Ramos (cell line): Measurements from ENCODE around the gene ADGRV1.

Experiments used
- in situ Hi-C: fragments of 300-500 bp; cut with MboI; formaldehyde crosslinking; loops from one replicate; pipeline ENCODE4 v1.14.3; 2022; ENCODE audit warnings: low sequenced_read_pairs; ENCODE audit not compliant: unreplicated experiment

The ADGRV1 gene

DNA sequence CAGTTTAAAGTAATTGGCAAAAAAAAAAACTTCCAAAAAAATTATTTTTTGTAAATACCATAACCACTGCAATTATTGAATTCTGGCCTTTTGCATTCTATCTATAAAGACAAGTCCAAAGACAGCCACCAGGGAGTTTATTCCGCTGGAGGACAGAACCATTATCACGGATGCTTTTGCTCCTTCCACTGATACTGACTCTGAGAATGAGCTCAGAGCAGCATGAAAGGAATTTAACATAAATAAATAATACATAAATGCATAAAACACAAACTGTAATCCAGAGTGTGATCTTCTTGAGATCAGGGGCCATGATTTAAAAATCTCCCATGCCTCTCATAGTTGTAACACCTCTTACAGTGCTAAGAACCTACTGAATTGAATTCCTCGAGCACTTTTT is 559.8 kb downstream of the ADGRV1 start:
- in situ Hi-C loops = no loop called here

DNA sequence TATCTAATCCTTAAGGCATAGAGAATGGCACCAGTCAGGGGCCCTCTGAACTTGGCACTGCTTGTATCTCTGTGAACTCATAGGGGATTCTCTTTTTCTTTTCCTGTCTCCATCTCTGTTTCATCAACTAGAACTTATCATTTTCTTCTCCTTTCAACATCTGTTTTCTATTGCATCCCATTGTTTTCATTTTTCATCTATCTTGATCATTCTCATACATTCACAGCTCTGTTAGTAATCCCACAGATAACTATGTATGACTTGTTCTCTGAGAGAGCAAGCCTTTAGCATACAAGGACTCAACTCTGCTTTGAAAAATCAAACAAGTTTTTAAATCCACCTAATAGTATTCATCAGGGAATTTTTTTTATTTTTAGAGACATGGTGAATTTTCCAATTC is 560.2 kb downstream of the ADGRV1 start:
- in situ Hi-C loops = no loop called here

DNA sequence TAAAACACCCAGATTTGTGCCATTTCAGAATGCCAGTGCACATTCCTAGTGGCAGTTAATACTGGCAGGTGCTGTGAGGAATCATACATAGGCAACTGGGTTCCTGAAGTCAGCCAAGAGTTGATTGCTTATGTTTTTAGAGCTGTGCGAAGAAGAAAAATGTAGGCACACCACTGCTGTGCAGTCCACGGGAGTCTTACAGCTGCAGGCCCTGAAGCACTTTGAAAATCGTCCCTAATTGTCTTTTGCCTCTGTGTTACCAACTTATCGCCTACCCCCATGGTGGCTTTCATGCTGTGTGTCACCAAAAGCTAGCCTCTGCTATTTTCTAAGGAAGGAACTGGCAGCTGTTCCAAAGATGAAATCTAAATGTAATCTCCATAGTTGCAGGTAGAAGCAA is 560.6 kb downstream of the ADGRV1 start:
- in situ Hi-C loops = no loop called here

DNA sequence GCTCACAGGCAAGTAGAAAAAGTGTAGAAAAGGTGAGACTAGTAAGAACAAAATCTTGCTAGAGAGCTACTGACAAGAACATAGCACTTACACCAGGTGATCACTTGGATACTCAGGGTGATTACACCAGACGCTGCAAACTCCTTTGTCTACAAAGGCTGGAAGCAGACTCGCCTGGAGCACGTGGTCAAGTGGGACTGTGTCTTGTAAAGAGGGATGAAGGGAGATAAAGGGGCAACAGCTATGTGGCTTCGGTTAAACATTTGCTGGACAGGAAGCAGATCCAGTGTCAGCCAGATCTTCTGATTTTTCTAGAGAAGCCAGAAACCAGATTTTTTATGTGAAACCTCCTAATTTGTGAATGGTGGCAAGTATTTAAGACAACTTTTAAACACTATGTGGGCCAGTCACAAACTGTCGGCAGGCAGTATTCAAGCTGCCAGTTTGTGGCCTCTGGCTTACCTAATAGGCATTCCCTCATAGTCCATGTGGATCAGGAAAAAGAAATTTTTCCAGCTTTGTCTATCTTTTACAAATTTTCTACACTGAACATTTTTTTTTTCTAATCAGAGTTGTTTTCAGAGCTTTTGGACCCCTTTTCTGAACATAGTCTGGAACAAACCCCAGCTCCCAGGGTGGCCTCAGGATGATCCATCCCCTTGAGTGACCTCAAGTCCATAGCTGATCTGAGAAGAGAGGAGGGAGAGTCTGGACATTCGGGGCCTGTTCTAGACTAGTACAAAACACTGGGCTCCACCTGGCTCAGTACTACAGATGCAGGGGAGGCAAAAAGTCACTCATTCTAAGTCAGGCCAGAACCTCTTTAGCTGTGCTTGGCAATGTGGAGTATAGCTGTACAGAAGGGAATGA is 561.6 kb downstream of the ADGRV1 start:
- in situ Hi-C loops = no loop called here

DNA sequence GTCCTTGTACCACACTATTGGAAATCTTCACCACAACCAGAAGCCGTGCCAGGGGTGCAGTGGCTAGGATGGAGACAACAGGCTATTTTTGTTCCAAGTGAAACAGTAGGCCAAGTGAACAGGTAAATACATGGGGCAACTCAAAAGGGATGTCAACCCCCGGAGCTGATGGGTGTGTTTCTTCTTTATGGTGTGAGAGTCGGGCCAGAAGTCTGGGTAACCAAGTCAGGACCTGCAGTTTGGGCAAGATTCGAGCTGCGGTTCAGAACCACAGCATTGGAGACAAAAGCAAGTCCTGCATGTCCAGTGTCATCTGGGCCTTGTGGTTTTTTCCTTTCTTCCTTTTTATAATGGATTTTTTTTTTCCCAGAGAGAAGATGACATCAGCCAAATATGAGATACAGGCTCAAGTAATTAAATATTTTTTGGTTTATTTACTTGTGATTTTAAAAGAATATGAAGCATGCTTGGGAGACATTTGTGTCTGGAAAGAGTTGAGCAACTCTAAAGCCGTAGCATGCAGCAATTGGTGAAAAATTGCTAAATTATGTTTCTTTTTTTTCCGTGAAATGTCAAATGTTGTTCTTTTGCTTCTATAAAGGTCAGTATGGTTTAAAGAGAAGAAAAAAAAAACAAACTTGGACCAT is 562.9 kb downstream of the ADGRV1 start:
- in situ Hi-C loops = no loop called here

DNA sequence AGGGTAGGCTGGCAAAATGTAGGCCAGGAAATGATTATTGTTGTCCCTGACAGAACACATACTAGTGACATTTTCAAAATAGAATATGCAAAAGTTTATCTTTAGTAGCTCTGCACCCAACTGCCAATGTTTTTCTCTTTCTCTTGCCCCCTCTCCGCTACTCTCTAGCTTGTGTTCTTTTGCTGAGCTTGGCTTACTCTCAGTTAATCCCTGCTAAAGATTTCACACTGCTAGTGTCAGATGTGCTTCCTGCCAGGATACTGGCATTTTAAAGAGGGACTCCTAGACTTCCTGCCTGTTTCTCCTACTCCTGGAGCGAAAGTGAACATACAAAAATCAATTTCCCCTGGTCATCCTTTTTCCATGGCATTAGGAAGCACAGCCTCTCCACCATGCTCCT is 564.1 kb downstream of the ADGRV1 start:
- in situ Hi-C loops = no loop called here

DNA sequence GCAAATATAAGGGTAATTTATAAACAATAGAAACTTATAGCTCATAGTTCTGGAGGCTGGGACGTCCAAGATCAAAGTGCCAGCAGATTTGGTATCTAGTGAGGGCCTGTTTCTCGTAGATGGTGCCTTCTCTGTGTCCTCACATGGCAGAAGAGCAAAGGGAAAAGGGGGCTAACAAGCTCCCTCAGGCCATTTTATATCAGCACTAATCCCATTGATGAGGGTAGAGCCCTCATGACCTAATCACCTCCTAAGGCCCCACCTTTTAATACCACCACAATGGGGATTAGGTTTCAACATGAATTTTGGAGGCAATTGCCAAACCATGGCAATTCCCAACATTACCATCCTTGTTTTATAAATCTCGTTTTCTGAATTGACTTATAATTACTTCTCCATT is 564.7 kb downstream of the ADGRV1 start:
- in situ Hi-C loops = no loop called here

DNA sequence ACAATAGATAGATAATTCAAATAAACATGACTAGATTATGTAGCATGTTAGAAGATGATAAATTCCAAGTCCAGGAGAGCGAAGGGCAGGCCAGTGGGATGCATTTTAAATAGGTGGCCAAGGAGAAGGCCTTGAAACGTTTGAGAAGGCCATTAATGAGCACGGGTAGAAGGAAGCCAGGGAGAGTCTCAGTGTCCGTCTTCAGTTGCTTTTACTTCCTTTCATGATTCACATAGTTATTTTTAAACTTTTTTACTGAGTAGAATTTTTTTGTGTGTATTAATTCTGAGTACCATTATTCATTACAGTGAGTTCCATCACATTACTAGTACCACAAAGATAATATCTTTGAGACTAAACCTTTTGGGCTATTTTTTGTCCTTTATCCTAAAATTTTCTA is 565.3 kb downstream of the ADGRV1 start:
- in situ Hi-C loops = no loop called here

DNA sequence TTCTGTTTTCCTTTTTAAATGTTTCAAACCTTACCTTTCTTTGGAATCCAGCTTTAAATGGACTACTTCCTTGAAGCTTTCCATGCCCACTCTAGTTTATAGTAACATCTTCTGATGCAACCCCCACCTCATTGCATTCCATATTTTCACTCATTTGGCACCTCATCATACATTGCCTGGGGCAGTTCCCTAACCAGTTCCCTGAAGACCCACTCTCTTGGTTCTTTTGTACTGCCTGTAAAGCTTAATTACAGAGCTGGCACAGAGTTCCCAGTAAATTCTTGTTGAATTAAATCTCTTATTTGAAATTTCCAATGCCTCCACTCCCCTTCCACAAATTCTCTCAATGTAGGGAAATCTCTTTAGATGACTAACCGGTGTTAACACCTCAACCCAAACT is 567.3 kb downstream of the ADGRV1 start:
- in situ Hi-C loops = no loop called here

DNA sequence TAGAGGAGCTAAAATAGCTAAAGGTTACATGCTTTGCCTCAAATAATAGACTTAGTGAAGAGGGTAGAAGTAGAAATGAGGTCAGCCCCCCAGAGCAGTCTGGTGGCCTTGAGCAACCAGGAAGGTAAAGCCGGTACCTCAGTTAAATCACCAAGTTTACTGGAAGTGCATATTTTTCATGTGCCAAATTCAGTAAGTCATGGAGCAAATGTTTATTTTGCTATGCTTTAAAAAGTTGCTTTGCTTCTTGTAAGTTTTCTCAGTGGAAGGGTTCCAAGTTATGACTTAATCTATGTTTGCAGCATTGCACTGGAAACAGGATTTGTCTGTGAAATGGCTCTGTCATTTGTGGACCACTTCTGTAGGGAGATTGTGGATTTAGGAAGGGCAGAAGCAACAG is 567.9 kb downstream of the ADGRV1 start:
- in situ Hi-C loops = no loop called here

DNA sequence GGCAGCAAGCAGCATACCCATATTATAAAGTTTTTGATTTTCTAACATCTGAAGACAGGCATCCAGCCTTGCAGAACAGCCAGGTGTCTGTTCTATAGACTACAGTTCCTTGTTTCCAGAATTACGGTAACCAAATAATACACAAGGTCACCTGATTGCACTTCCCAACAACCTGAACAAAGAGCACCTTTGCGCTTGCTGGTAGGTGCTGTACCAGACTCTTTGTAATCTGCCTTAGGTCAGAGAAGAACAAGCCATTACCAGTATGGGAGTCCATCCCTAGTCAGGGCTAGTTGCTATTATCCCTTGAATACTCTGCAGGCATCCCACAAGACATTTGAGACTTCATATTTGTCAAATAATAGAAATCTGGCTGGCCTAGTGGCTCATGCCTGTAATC is 568.3 kb downstream of the ADGRV1 start:
- in situ Hi-C loops = no loop called here

DNA sequence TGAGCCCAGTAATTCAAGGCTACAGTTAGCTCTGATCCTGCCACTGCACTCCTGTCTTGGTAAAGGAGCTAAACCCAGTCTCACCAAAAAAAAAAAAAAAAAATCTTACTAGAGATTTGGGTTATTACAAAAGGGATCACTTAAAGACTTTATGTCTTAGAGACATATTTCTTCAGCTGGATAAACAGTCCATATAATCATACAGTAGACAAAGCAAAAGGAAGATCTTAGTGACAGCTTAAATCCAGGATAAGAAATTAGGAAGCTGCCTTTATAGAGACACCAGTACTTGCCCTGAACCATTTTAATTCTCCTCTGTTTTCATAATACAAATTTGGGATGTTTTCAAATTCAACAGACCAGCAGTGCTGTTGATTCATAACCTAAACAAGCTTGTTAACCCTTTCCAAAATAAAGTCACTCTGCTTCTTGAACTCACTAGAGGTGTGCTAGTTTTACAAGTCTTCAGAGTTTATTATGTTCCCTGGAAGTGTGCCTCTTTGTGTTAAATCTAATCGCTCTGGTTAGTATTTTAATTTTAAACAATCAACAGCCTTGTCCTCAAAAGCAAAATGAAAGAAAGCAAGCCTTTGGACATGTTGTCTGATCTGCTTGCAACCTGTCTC is 569.0 kb downstream of the ADGRV1 start:
- in situ Hi-C loops = no loop called here

DNA sequence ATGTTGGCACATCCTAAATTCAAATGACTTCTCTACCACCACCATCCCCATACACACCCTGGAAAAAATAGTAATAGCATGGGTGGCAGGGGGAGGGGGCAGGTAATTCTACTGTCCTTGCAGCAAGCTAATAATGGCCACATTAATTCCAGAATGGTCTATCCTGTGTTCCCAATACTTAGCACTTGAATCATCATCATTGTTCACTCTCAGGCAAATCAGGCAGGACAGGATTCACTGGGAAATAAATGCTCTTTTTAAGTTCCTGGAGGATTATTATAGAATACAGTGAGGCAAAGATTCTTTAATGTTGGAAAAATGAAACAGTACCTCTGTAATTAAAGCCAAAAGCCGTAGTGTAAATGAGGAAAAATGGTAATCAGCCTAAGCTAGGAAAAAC is 570.0 kb downstream of the ADGRV1 start:
- in situ Hi-C loops = no loop called here

DNA sequence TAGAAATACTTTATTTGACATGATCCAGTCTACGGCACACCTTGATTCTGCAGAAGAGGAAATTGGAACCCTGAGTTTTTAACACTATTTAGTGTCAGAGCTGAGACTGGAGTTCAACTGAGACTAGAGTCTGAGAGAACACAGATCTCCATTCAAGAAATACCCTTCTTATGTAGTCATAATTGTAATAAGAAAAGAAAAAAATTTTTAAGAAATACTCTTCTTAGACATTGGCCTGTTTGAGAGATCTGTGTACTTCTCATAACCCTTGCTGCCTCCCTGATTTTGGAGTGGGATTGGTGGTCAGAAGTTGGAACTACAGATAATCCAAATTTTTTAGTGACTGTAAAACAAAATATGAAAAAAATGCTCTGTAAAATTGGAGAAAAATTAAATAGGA is 571.2 kb downstream of the ADGRV1 start:
- in situ Hi-C loops = no loop called here

DNA sequence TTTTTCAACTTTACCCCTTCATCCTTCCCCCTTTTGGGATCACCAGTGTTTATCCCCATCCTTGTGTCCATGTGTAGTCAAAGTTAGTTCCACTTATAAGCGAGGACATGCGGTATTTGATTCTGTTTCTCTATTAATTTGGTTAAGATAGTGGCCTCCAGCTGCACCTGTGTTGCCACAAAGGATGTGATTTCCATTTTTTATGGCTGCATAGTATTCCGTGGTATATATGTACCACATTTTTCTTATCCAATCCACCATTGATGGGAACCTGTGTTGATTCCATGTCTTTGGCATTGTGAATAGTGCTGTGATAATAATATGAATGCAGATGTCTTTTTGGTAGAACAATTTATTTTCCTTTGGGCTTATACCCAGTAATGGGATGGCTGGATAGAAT is 572.2 kb downstream of the ADGRV1 start:
- in situ Hi-C loops = no loop called here

DNA sequence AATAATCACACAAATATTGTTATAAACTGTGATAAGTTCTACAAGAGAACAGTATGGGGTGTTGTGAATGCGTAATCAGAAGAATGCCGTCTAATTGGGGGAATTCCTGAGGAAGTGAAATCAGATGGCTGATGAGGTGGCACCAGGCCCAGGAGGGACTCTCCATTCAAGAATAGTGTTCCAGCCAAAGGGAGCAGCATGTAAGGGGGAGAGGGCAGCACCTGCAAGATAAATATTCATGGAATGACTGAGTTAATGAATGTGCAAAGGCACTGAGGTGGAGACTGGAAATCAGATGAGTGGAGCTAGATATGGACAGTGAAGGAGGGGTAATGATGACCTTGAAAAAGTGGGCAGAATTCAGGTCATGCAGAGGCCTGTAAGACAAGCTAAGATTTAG is 574.0 kb downstream of the ADGRV1 start:
- in situ Hi-C loops = no loop called here

DNA sequence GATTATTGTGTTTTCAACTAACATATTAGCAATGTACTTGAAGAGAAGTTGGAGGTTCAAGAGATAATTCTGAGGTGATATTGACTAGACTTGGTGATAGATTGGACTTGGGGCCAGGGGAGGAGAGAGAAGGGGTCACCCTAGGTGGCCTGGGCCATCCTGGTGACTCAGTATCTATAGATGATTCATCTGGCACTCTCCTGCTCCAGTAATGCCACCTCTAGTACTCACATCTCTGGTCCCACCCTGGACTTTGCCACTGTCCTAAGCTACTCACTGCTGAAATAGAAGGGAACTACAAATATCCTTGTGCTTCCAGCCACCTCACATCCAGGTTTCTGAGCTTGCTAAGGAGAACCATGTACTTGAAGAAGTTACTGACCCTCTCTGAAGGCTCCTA is 574.6 kb downstream of the ADGRV1 start:
- in situ Hi-C loops = no loop called here

DNA sequence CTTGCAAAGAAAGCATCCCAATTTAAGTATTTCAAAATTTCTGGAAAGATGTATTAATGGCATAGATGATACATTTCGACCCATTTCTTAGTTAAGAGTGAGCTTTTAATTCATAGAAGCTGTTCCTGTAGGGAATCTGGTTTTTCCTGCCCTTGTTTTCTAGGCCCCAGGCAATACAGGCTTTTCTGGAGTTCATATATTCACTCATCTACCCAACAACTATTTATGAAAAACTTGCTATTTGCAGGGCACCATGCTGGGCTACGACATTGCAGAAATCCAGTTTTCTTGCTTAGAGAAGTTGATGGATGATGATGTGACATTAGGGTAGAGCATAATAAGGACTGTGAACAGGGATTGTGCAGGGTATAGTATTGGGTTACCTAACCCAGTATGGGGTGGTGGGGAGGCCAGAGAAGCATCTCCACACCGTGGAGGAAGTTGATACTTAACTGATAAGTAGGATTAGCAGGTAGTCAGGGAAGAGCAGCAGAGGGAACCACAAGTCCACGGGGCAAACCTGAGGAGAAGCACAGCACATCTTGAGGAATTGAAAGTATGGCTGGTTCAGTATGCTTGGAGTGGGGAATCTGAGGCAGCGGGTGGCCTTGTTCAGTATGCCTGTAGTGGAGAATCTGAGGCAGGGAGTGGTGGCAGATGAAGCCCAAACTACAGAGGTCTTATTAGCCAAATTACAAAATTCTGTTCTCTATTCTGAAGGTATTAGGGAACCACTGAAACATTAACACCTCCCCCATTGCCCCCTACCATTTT is 577.1 kb downstream of the ADGRV1 start:
- in situ Hi-C loops = no loop called here

DNA sequence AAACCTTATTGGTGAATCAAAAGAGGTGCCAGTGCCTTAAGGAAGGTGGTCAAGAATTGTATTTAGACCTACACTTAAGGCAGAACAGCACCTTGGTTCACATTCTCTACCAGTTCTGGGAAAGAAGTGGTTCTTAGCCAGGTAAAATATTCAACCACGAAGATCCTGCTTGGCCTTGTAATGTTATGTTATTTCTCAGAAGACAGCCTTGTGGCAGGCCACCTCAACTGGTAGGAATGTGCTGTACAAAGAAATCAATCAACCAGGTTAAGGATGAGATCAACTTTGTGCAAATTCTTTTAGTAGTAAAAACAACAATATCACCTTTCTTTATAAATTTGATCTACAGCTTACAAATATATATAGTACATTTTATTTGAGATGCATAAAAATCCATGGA is 577.7 kb downstream of the ADGRV1 start:
- in situ Hi-C loops = no loop called here

DNA sequence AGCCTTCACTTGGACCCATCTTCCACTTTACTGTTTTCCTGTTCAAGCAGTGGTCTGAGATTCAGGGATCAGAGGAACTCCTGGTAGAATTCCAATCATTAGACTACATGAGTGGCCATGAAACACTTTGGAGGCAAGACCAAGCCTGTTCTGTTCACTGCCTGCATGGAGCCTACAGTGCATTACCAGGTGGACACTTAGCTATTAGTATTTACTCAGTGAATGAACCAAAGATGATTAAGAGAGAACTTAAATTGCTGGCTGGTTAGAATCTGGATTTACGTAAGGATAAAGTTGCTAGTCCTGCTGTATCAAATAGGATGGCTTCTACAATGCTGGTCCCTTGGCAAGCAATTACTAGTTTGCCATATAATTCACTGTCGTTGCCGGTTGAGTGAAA is 579.0 kb downstream of the ADGRV1 start:
- in situ Hi-C loops = no loop called here
